Type B pancreatic cell (in vitro differentiated cells): ENCODE measurements around the gene HSPA12B. TPM values are rescaled to one million over a fixed set of nuclear protein-coding genes. Genes with fewer than 3 reads are reported as not detected.
A peak's percentile ranks its signal among the peaks of the same experiment; 100 is the strongest.

Experiments used
- DNase-seq: peaks from one replicate; pipeline ENCODE4 v3.0.0; 2021; ENCODE audit warnings: mixed read lengths; ENCODE audit not compliant: unreplicated experiment; ENCODE audit errors: extremely low spot score
- H3K27ac Mint-ChIP-seq: 2 replicates; pipeline ENCODE4 v1.8.0; 2021; ENCODE audit warnings: mild to moderate bottlenecking, mixed read lengths
- H3K27me3 Mint-ChIP-seq: 2 replicates; pipeline ENCODE4 v1.8.0; 2021; ENCODE audit warnings: mixed read lengths
- H3K36me3 Mint-ChIP-seq: 2 replicates; pipeline ENCODE4 v1.8.0; 2021; ENCODE audit warnings: mixed read lengths
- H3K4me1 Mint-ChIP-seq: one replicate; pipeline ENCODE4 v1.8.0; 2021; ENCODE audit warnings: mixed read lengths; ENCODE audit not compliant: unreplicated experiment
- H3K4me3 Mint-ChIP-seq: 2 replicates; pipeline ENCODE4 v1.8.0; 2021; ENCODE audit warnings: mild to moderate bottlenecking, mixed read lengths
- H3K9me3 Mint-ChIP-seq: 2 replicates; pipeline ENCODE4 v1.8.0; 2021; ENCODE audit warnings: mixed read lengths
- CTCF ChIP-seq: fragments of 200-600 bp; sonication (generic); conservative IDR thresholded peaks from 2 replicates; pipeline ENCODE4 v1.5.0; 2021; ENCODE audit warnings: antibody characterized with exemption, mild to moderate bottlenecking
- total RNA-seq: library from RNA; stranded (reverse); gene quantifications from 2 replicates; pipeline ENCODE4 v1.2.1, GENCODE V29; 2021; ENCODE audit warnings: low replicate concordance

HSPA12B gene
- total RNA-seq, 1 donor from 2014 or later = 5.2 TPM

- H3K4me3 Mint-ChIP-seq = no peak overlapping the region
- H3K4me1 Mint-ChIP-seq = peaks cover 33% of the 10 kb centered on the region
- no peaks in the 10 kb centered on the region for H3K27me3 Mint-ChIP-seq
- no peak overlapping the region for H3K27ac Mint-ChIP-seq
- no peaks in the 10 kb centered on the region for H3K9me3 Mint-ChIP-seq
- H3K36me3 Mint-ChIP-seq = peaks cover 12% of the 10 kb centered on the region
- no peak for DNase-seq
- TF ChIP-seq CTCF = no peak
These were observed 66.4 kb downstream of the HSPA12B start for GRCh38 chr20:3798908-3799248.

- Mint-ChIP-seq H3K4me1 (peaks cover 33% of the 10 kb centered on the region), H3K27me3 (no peaks in the 10 kb centered on the region), H3K27ac (peak overlapping the region; percentile 77), H3K9me3 (no peaks in the 10 kb centered on the region), H3K36me3 (peaks cover 21% of the 10 kb centered on the region), H3K4me3 (no peak overlapping the region)
- no peak for DNase-seq
- no peak for TF ChIP-seq CTCF
These were observed 67.9 kb downstream of the HSPA12B start for GRCh38 chr20:3800256-3800877.

- Mint-ChIP-seq H3K27ac (no peak overlapping the region), H3K9me3 (no peaks in the 10 kb centered on the region), H3K4me1 (peaks cover 38% of the 10 kb centered on the region), H3K36me3 (peaks cover 24% of the 10 kb centered on the region), H3K27me3 (no peaks in the 10 kb centered on the region), H3K4me3 (no peak overlapping the region)
- TF ChIP-seq CTCF = no peak
- DNase-seq = no peak
These were observed 68.4 kb downstream of the HSPA12B start for GRCh38 chr20:3800878-3801260.

- TF ChIP-seq CTCF = no peak
- no peak overlapping the region for H3K4me3 Mint-ChIP-seq
- H3K9me3 Mint-ChIP-seq = no peaks in the 10 kb centered on the region
- H3K27me3 Mint-ChIP-seq = no peaks in the 10 kb centered on the region
- DNase-seq = no peak
- H3K27ac Mint-ChIP-seq = no peak overlapping the region
- peaks cover 24% of the 10 kb centered on the region for H3K36me3 Mint-ChIP-seq
- peaks cover 38% of the 10 kb centered on the region for H3K4me1 Mint-ChIP-seq
These were observed 68.8 kb downstream of the HSPA12B start for GRCh38 chr20:3801299-3801698.

- peaks cover 24% of the 10 kb centered on the region for H3K36me3 Mint-ChIP-seq
- no peak overlapping the region for H3K4me3 Mint-ChIP-seq
- no peak for TF ChIP-seq CTCF
- DNase-seq = no peak
- no peaks in the 10 kb centered on the region for H3K27me3 Mint-ChIP-seq
- H3K9me3 Mint-ChIP-seq = no peaks in the 10 kb centered on the region
- peaks cover 37% of the 10 kb centered on the region for H3K4me1 Mint-ChIP-seq
- H3K27ac Mint-ChIP-seq = no peak overlapping the region
These were observed 69.4 kb downstream of the HSPA12B start for GRCh38 chr20:3801846-3802245.

Other genes with a start within 250 kb of the HSPA12B start
- not detected in 2 replicates for gene GFRA4, start 69.3 kb upstream of the HSPA12B start, total RNA-seq
- gene ADAM33, start 50.7 kb upstream of the HSPA12B start, total RNA-seq = 0.29 and 8.2 TPM in 2 replicates
- gene SIGLEC1, start 20.1 kb upstream of the HSPA12B start, total RNA-seq = not detected in 2 replicates
- 21.7 and 49.4 TPM in 2 replicates for gene ADISSP, start 35.1 kb downstream of the HSPA12B start, total RNA-seq
- 0.55 and 3.0 TPM in 2 replicates for gene SPEF1, start 48.8 kb downstream of the HSPA12B start, total RNA-seq
- 63.2 and 68.7 TPM in 2 replicates for gene CENPB, start 54.1 kb downstream of the HSPA12B start, total RNA-seq
- gene CDC25B, start 63.6 kb downstream of the HSPA12B start, total RNA-seq = 34.8 and 51.1 TPM in 2 replicates
- gene AP5S1, start 87.9 kb downstream of the HSPA12B start, total RNA-seq = 10.4 and 11.1 TPM in 2 replicates
- gene MAVS, start 114.1 kb downstream of the HSPA12B start, total RNA-seq = 44.5 and 52.2 TPM in 2 replicates
- 38.9 and 55.3 TPM in 2 replicates for gene PANK2, start 156.7 kb downstream of the HSPA12B start, total RNA-seq